Measurements from ENCODE around the gene ABI1.

DNA sequence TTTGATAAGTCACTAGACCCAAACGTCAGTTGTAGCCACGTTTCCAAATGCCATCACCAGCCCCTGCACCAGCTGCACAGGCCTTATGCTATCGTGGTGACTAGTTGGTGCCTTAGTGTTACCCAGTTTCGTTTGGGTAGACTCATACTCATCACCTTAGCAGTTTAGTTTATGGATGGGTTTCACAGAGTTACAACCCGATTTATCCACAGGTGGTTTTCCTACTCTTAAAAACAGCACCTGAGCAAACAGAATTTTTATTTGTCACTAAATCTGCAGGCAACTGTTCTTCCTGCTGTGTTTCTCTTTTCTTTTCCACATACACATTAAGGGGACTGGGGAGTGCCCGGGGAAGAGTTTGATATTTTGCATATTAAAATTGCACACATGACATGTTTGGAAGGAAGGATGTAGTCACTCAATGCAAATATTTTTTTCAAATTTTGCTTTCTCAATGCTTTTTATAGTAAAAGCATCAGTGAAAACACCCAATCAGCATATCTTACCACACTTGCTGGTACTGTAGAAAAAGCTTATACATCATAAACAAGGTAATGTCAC lies 121.6 kb downstream of the ABI1 start:
- TF ChIP-seq, protein P1, sequence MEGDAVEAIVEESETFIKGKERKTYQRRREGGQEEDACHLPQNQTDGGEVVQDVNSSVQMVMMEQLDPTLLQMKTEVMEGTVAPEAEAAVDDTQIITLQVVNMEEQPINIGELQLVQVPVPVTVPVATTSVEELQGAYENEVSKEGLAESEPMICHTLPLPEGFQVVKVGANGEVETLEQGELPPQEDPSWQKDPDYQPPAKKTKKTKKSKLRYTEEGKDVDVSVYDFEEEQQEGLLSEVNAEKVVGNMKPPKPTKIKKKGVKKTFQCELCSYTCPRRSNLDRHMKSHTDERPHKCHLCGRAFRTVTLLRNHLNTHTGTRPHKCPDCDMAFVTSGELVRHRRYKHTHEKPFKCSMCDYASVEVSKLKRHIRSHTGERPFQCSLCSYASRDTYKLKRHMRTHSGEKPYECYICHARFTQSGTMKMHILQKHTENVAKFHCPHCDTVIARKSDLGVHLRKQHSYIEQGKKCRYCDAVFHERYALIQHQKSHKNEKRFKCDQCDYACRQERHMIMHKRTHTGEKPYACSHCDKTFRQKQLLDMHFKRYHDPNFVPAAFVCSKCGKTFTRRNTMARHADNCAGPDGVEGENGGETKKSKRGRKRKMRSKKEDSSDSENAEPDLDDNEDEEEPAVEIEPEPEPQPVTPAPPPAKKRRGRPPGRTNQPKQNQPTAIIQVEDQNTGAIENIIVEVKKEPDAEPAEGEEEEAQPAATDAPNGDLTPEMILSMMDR (IDR thresholded peaks at IDR 0.05), result no peak
- TF ChIP-seq EZH2 (IDR thresholded peaks at IDR 0.05; ENCODE audit: borderline replicate concordance, insufficient read depth, low read depth, low read length, poor library complexity, severe bottlenecking), result no peak

Data from B cell (primary cell).